Stimulated activated CD4-positive, alpha-beta T cell treated with anti-CD3 and anti-CD28 coated beads, TNF-alpha, amount 100 ng/mL, for 48 hours (primary cell): ENCODE results near the gene NR1D2.
A peak's percentile ranks its signal among the peaks of the same experiment; 100 is the strongest.
"Not testable (repeated sequence)": the region's sequence is repeated elsewhere in the genome, so short reads cannot be mapped to it uniquely, and the experiment has no call there.

Experiments
- DNase-seq, 3 donors: peaks; one replicate each; pipeline ENCODE4 v3.0.0-alpha.2; 2020; ENCODE audit warnings: low read depth in 3 of 3

NR1D2 gene

DNA sequence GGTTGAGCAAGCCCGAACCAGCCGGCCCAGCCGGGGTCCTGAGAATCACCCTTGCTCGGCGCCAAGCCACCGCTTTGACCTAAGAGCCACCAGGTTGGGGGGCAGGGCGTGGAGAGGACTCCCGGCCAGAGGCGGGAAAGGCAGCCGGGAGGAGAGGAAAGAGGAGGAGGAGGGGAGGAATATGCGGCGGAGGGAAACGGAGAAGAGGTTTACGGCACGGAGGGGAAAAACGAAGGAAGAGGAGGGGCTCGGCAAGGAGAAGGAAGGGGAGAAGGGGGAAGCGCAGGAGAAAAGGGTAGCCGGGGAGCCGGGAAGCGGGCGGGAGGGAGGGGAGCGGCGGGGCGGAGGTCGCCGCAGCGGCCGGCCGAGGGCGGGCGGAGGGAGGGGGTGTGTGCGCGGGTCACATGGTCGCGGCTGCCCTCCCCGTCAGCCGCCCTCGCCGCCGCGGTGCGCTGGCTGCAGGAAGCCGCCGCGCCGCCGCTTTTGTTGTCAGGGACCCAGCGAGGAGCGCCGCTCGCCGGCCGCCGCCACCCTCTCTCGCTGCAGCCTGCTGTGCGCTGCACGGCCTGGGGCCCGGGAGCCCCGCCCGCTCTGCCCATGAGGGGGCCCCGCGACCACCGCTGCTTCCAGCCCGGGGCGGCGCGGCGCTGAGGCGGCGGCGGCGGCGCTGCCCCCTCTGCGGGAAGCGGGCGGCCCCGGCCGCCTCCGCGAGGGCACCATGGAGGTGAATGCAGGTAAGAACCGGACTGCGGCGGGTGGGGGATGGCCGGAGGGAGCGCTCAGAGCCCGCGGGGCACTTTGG is at the start of gene NR1D2:
TSS of gene NR1D2 (plus strand) at position 426 of the 802 bp plus-strand sequence. CDS start at position 719, 293 bp downstream.
- DNase-seq, result peak; percentile 46 to 67 (median 48)

DNA sequence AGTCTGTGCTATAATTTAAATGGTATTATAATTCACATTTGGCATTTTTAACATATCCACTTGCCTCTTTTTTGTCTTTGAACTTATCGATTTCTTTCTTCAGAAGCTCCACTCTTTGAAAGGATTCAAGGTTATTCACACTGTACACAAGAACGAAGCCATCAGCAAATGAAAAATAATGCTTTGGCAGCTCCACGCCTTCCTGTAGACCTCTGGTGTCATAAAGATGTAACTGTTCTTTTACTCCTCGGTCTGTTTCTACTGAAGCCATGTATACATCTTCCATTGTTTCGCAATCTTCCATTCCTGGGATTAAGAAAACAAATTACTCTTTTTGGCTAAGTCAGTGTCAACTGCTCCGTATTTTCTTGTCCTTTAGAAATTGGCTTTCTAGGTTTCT is 44.3 kb upstream of the NR1D2 start:
- DNase-seq, result no peak

DNA sequence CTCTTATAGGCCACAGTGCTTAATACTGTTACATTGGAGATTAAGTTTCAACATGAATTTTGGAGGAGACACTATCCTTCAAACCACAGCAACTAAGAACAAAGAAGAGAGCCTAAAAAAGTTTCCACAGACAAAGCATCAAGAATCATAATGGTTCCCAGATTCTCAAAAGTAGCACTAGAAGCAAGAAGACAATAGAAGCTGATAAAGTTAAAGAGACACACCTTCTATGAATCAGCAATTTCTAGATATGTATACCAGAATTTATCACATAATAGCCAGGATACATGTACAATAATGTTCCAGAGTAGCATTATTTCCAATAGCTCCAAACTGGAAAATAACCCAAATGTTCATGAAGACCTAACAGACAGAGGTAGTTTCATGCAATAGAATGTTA is 40.5 kb upstream of the NR1D2 start:
- no peak for DNase-seq

DNA sequence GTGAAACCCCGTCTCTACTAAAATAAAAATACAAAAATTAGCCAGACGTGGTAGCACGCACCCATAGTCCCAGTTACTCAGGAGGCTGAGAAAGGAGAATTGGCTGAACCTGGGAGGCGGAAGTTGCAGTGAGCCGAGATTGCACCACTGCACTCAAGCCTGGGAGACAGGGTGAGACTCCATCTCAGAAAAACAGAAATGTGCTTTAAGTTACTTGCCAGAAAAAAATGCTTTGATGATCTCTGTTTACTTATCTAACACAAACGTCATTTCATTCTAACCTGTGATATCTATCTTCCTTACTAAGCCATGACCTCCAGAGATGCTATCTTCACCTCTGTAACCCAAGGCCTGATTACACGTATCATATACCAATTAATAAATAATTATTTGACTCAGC is 35.7 kb upstream of the NR1D2 start:
- DNase-seq, result no peak

DNA sequence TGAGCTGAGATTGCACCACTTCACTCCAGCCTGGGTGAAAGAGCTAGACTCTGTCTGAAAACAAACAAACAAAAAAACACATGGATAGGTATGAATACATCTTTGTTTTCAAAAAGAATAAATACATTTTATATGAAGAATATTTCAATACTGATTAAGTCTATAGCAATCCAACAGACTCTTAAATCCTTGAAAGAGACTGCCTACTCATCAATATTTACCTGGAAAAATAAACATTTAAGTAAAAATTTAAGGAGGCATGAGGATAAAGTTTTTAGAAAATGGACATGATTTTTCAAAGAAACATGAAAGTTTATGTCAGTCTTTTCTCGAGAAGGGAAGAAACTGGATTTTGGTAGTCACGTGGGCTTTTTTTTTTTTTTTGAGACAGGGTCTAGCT is 33.7 kb upstream of the NR1D2 start:
- no peak for DNase-seq

DNA sequence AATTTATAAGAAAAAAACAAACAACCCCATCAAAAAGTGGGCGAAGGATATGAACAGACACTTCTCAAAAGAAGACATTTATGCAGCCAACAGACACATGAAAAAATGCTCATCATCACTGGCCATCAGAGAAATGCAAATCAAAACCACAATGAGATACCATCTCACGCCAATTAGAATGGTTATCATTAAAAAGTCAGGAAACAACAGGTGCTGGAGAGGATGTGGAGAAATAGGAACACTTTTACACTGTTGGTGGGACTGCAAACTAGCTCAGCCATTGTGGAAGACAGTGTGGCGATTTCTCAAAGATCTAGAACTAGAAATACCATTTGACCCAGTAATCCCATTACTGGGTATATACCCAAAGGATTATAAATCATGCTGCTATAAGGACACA is 32.8 kb upstream of the NR1D2 start:
- not testable (repeated sequence) for DNase-seq

DNA sequence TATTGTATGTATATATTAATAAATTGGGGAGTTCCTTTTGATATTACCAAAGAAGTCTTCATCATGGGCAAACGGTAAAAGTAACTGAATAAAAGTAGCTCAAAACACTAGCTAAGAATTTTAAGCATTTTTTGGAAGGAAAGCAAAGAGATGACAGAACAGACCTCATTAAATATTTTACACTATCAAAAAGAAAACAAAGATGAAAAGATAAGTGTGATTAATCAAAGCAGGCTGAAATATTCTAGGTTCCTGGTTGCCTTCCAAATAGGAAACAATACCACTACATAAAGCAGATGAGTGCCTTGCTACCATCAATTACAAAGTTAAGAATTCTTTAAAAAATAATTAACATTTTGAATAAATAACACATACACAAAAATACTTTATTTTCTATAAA is 31.9 kb upstream of the NR1D2 start:
- DNase-seq, result no peak

DNA sequence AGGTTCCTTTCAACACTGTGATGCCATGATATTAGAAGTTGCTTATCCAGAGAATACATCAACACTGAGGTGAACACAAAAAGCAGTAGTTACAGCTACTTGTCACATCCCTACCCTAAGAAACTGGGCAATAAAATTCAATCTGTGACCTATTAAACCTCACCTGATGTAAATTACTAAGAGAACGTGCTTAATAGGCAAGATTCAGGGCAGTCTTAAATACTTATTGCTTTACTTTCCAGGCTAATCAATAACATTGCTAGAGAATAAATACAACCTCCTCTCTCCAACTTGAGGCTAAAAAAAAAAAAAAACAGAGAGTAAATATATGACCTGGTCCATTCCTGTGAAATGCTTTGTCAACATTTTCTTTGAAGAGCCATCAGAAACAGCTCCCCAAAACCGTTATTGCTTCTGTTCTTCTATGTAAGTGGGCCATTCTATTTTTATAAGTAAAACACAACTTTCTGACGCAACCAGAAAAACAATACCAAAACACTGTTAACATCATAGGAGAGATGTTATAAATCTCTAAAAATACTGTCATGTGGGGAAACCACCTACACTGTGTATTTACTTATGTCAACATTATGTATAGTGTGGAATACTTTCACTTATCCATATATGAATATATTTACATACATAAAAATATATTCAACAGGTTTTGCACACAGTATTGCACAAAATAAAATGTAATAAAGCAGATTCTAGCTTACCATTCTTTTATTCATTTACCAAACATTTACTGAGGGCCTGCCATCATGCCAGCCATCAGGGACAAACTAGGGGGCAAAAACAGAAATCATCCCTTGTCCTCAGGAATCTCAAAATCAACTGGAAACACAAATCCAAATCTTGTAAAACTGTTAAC is 31.0 kb upstream of the NR1D2 start:
- DNase-seq, result no peak

DNA sequence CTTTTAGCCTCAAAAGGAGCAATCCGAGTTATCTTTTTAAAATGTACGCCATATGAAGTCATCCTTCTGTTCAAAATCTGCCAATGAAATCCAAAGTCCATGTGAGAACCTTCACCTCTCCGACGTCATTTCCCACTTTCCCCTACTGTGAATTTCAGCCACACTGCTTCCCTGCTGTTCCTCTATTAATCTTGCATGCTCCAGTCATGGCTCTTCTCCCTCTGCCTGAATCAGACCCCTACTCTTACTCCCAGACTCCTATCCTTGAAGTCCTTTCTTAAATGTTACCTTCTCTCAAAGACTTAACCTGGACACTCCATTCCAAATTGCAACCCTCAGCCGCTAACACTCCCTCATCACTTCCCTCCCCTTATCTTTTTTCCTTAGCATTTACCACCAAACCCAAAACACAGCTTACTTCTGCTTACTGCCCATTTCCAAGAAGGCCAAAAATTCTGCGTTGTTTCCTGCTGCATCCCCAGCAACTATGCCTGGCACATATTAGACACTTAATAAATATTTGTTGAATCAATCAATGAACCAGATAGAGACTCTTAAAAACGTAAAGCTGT is 29.5 kb upstream of the NR1D2 start:
- DNase-seq, result no peak

DNA sequence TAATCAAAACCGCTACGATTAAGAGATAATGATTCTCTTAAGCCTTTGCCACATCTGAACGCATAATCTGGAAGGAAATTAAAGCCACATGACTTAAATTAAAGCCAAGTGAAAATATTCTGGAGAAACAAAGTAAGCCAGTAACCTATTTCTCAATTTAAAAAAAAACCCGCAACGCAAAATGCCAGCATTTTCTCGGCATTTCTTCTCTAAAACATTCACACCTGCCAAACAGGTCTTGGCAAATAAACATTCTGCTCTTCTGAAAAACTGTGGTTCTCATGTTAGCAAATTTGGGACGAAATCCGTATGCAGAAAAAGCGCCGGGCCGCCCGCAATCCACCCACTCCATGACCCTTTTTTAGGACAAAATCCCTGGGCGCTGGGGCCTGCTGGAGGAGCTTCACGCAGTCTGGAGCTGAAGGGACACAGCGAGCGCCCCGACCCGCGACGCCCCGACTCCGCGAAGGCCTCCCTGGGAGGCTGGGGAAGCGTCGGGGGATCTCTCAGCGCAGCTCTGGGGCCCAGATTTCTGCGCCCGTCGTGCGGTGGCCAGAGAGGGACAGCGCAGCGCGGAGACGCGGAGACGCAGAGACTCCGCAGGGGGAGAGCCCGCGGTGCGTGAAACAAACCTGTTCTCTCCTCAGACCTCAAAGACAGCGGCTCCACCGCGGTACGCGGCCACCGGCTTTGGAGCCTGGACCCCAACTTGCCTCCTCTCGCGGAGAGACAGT is 28.8 kb upstream of the NR1D2 start:
- DNase-seq, result no peak

DNA sequence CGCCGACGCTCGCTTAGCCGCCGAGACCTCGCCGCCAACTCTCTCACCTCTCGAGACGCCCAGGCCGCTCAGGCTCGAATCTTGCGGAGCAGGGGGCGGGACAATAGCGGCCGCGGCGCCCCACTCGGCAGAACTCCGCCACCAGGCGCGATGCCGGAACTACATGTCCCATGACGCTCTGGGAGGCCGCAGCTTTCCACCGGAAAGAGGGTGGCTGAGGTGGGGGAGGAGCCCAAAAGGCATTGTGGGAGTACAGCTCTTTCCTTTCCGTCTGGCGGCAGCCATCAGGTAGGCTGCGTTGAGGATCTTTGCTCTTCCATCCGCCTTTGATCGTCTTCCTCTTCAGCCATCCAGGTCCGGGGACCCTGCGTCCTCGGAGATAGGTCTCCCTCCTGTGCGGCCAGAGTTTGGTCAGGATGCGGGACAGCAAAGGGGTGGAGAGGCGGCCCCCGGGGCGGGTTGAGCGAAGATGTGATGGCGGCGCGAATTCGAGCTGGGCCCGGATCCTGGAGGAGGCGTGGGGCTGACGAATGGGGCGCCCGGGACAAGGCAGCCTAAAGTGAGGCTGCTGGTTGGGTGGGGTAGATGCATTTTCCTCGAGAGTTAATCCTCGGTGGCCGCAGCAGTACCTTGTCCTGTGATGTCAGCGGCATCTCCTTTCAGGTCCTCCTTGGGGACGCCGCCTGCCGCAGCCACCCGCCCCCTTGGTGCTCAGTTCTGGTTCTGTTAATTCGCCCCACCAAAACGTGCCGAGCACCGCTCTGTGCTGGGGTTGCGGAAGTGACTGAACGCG is 28.0 kb upstream of the NR1D2 start, which contains the start of the genes NKIRAS1 and RPL15:
TSS of gene NKIRAS1 (minus strand) at position 105 of the 793 bp plus-strand sequence. CDS start 6,086 bp downstream, outside the sequence.
TSS of gene RPL15 (plus strand) at position 247 of the 793 bp plus-strand sequence. CDS start 728 bp downstream, outside the sequence.
- DNase-seq, result peak; percentile 94 to 96 (median 96)

DNA sequence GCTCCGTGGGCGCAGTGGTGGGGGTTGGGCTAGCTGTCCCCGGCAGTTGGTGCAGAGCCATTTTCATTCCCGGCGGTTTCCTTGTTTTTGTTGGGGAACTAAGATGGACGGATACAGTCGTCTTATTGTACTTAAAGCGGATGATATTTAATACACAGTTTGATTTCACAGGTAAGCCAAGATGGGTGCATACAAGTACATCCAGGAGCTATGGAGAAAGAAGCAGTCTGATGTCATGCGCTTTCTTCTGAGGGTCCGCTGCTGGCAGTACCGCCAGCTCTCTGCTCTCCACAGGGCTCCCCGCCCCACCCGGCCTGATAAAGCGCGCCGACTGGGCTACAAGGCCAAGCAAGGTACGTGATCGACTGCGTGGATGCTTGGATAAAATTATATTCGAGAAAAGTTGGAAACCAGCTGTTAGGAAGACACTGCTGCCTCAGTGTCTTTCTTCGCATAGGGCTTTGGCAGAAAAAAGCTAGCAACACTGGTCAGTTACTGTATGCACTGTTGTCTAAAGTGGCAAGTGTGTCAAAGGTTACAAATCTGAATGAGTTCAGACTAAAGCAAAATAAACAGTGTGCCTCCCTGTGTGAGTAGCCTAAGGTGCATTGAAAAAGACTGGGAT is 27.3 kb upstream of the NR1D2 start:
- peak in 1 of 3 donors; percentile 67 for DNase-seq

DNA sequence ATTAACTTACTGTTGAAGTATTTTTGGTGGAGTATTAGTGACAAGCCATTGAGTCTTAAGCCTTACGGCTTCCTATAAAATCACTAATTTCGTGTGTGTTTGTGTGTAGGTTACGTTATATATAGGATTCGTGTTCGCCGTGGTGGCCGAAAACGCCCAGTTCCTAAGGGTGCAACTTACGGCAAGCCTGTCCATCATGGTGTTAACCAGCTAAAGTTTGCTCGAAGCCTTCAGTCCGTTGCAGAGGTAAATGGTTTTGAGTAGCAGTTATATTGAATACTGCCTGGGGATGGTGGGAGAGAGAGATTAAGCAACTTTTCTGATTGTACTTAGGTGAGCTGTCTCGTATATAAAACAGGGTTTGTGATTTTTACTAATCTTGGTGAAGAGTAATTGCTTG is 26.8 kb upstream of the NR1D2 start:
- not testable (repeated sequence) for DNase-seq

DNA sequence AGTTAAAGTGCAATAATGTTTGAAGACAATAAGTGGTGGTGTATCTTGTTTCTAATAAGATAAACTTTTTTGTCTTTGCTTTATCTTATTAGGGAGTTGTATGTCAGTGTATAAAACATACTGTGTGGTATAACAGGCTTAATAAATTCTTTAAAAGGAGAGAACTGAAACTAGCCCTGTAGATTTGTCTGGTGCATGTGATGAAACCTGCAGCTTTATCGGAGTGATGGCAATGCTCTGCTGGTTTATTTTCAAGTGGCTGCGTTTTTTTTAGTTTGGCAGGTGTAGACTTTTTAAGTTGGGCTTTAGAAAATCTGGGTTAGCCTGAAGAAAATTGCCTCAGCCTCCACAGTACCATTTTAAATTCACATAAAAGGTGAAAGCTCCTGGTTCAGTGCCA is 25.5 kb upstream of the NR1D2 start:
- DNase-seq, result no peak

DNA sequence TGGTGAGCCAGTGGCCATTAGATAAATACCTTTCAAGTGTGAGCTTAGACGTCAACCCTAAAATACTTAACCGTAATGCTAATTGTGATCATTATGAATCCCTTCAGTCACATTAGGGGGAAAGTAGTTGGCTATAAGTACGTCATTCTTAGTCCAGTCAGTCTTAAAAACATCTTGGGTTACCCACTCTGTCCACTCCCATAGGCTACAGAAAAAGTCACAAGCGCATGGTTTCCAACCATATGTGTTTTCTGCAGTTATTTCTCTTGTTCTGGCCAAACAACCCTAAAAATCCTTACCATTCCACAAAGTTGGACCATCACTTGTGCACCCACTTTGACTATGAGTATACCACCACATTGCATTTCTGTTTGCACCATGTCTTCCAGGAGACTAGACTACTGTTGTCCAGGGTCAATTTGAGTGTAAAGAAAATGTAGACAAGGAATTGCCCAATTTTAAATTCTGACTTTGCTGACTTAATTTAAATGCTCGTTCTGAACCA is 24.9 kb upstream of the NR1D2 start:
- no peak for DNase-seq

DNA sequence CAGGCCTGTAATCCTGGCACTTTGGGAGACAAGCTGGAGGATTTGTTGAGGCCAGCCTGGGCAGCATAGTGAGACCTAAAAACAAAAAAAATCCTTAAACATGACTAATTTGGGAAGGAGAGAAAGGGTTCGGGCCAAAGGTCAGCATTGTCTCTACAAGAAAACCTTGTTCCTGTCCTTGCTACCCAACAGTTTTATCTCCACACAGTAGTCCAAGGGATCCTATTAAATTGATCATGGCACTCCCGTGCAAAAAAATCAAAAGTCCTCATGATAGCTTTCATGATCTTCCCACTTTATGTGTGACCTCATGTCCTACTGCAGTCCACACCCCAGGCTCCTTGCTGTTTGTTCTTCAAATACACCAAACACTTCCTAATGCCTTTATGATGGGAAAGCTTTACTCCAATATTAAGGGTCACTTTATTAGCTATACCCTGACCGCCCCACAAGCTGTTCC is 24.0 kb upstream of the NR1D2 start:
- DNase-seq, result no peak

DNA sequence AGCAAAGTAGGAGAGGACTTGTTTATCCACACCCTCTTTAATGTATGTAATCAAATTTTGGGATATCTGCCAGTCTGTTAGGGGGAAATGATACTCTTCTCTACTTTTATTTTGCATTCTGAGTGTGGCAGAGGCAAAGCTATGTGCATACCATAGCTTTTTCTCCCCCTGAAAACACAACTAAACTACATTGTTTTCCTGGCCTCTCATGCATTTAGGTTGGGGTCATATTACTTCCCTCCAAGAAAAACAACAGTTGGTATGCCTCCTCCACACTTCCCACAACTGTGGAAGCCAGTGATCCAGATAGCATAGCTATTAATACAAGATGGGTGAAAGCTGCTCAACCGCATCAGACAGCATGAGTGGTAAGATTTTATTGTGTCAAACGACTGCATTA is 21.3 kb upstream of the NR1D2 start:
- DNase-seq, result no peak

DNA sequence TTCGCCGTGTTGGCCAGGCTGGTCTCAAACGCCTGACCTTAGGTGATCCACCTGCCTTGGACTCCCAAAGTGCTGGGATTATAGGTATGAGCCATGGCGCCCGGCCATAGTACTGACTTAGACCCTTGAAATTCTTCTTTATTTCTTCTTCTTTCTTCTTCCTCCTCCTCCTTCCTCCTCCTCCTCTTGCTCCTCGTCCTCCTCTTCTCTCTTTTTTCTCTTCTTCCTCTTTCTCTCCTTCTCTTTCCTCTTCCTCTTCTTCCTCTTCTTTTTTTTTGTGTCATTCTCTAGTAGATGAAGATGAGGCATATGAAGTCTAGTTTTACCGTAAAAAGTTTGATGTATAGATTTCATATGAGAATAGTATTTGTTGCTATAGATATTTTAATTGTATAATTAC is 18.8 kb upstream of the NR1D2 start:
- no peak for DNase-seq

DNA sequence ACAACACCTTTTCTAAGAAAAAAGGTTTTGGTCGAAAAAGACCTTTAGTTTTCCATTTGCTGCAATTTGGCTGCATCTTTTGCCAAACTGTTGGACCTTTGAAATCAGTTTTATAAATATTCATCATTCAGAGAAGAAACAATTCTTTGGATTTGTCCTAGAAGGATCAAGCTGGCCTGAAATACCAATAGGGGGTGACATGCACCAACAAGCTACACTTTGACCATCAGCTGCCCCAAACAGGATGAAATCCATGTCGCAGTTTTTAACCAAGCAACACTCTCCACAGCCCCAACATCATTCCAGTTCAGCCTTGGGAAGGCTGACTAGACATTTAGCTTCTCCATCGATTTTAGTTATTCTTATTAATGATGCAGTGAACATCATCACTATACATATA is 18.4 kb upstream of the NR1D2 start:
- no peak for DNase-seq

DNA sequence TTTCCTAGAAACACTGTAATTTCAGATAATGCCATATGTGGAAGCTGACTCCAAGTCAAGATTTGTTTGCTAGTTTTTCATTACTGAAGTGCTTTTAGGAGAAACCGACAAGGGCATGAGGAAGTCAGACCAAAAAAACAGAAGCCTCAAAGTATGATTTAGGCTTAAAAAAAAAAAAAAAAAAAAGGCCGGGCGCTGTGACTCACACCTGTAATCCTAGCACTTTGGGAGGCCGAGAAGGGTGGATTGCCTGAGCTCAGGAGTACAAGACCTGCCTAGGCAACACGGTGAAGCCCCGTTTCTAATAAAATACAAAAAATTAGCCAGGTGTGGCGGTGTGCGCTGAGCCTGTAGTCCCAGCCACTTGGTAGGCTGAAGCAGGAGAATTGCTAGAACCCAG is 16.6 kb upstream of the NR1D2 start:
- no peak for DNase-seq
